ENCODE data around the gene SLC66A3.

- TF ChIP-seq CTCF (IDR thresholded peaks at IDR 0.05; ENCODE audit: insufficient read depth, low read length, poor library complexity, severe bottlenecking) (no peak), EZH2phosphoT487 (conservative IDR thresholded peaks at IDR 0.05; ENCODE audit: low read length) (no peak)
Observed at GRCh38 chr2:11222845-11223244, 67.6 kb downstream of the SLC66A3 start.

Data from SU-DHL-6 (cell line).